ENCODE data around the gene CGB7. TPM values are rescaled to one million over a fixed set of nuclear protein-coding genes. Genes with fewer than 3 reads are reported as not detected.

The CGB7 gene
- total and polyA plus RNA-seq, 2 of the 13 experiments (the other 11 are each of a cell fraction or from before 2014, with no cell fraction given): 0.07 TPM; not detected in 1

GRCh38 chr19:49094505-49095482 lies 37.2 kb upstream of the CGB7 start (continued):
- no peak for TF ChIP-seq GFI1 (CRISPR knock-in tag; IDR thresholded peaks at IDR 0.05; ENCODE audit: borderline replicate concordance)
- TF ChIP-seq NFYC (CRISPR knock-in tag; IDR thresholded peaks at IDR 0.05): no peak

GRCh38 chr19:49092686-49093085 lies 35.1 kb upstream of the CGB7 start:
- no peak for FAIRE-seq
- intact Hi-C loops (cut with micrococcal nuclease; ENCODE audit: unreplicated experiment): no loop called here
- H3K79me2 ChIP-seq (ENCODE audit: insufficient read depth, low read length): peaks cover 36% of the 10 kb centered on the region
- H4K20me1 ChIP-seq (ENCODE audit: insufficient read depth, low read length): peaks cover 34% of the 10 kb centered on the region
- no TSS peak for BruUV-seq (replicated peaks)
- peaks cover 34 to 75% of the 10 kb centered on the region in 2 experiments for H3K36me3 ChIP-seq (replicated peaks in 1 of 2; ENCODE audit: control insufficient read depth in 1 of 2, insufficient read depth in 2 of 2, low read length in 2 of 2)
- H3K4me3 ChIP-seq (replicated peaks in 1 of 3; ENCODE audit: insufficient read depth in 1 of 3, low read depth in 2 of 3, low read length in 3 of 3): no peak overlapping the region
- ATAC-seq: no peak
- H3K27me3 ChIP-seq (ENCODE audit: control insufficient read depth in 1 of 2, insufficient read depth in 2 of 2, low read length in 2 of 2): no peaks in the 10 kb centered on the region
- CTCF ChIA-PET (ENCODE audit: low intra/inter-chr PET ratio, low total read pairs): no interaction called here
- POLR2A ChIA-PET: no interaction called here
- 95% methylated on average over 6 of the region's 6 CpGs for WGBS (ENCODE audit: low lambda C conversion rate)
- no peak overlapping the region for H2AFZ ChIP-seq (ENCODE audit: low read length)
- no peak overlapping the region for H3K27ac ChIP-seq (ENCODE audit: extremely low read length, insufficient read depth, low read length)
- no peaks in the 10 kb centered on the region for H3K9me3 ChIP-seq (ENCODE audit: low read length)
- in situ Hi-C loops (cut with HindIII; ENCODE audit: extremely low pct_ligation_motif_present, low pct_unique_long_range_greater_than_20kb): loop anchor here (10.0 kb wide), 1 partner anchor 102 kb away; no protein-coding TSS in a partner anchor
- TF ChIP-seq ZNF121 (CRISPR knock-in tag; IDR thresholded peaks at IDR 0.05): peak; percentile 79
- TF ChIP-seq HDAC1 (CRISPR knock-in tag; IDR thresholded peaks at IDR 0.05): no peak
- H3K4me1 ChIP-seq (ENCODE audit: insufficient read depth, low read length): peaks cover 13% of the 10 kb centered on the region
- H3K9ac ChIP-seq (ENCODE audit: insufficient read depth, low read depth, low read length): no peak overlapping the region
- H3K4me2 ChIP-seq (ENCODE audit: low read depth, low read length): no peak overlapping the region
- no peak for DNase-seq (ENCODE audit: low spot score)

GRCh38 chr19:49091391-49092038 lies 34.0 kb upstream of the CGB7 start:
- 98% methylated on average over 16 of the region's 17 CpGs for WGBS (ENCODE audit: low lambda C conversion rate)
- in situ Hi-C loops (cut with HindIII; ENCODE audit: extremely low pct_ligation_motif_present, low pct_unique_long_range_greater_than_20kb) (loop anchor here (10.0 kb wide), 1 partner anchor 103 kb away; no protein-coding TSS in a partner anchor), intact Hi-C loops (cut with micrococcal nuclease; ENCODE audit: unreplicated experiment) (no loop called here)
- FAIRE-seq (no peak), DNase-seq (ENCODE audit: low spot score) (no peak), ATAC-seq (no peak)
- Histone ChIP-seq H3K27ac (ENCODE audit: extremely low read length, insufficient read depth, low read length) (no peak overlapping the region), H3K36me3 (replicated peaks in 1 of 2; ENCODE audit: control insufficient read depth in 1 of 2, insufficient read depth in 2 of 2, low read length in 2 of 2) (peaks cover 38 to 67% of the 10 kb centered on the region in 2 experiments), H3K27me3 (ENCODE audit: control insufficient read depth in 1 of 2, insufficient read depth in 2 of 2, low read length in 2 of 2) (no peaks in the 10 kb centered on the region; a peak in 1 of 5 replicates), H3K4me1 (ENCODE audit: insufficient read depth, low read length) (peaks cover 25% of the 10 kb centered on the region), H3K4me2 (ENCODE audit: low read depth, low read length) (no peak overlapping the region), H2AFZ (ENCODE audit: low read length) (no peak overlapping the region), H3K4me3 (replicated peaks in 1 of 3; ENCODE audit: insufficient read depth in 1 of 3, low read depth in 2 of 3, low read length in 3 of 3) (no peak overlapping the region), H4K20me1 (ENCODE audit: insufficient read depth, low read length) (peaks cover 38% of the 10 kb centered on the region), H3K79me2 (ENCODE audit: insufficient read depth, low read length) (peaks cover 47% of the 10 kb centered on the region), H3K9me3 (ENCODE audit: low read length) (no peaks in the 10 kb centered on the region), H3K9ac (ENCODE audit: insufficient read depth, low read depth, low read length) (no peak overlapping the region)
- ChIA-PET CTCF (ENCODE audit: low intra/inter-chr PET ratio, low total read pairs) (no interaction called here), POLR2A (no interaction called here)
- TF ChIP-seq RBFOX2 (IDR thresholded peaks at IDR 0.05; ENCODE audit: low read depth, low read length): peak; percentile 51; the same call in 1 of the 2 replicates
- no peak for TF ChIP-seq SMC3 (IDR thresholded peaks at IDR 0.05; ENCODE audit: low read length)
- BruUV-seq (replicated peaks): no TSS peak
